GM21381 (cell line): ENCODE data around the gene HELB.

Experiments
- ATAC-seq: cut with Tn5 transposase; IDR thresholded peaks from one replicate; pipeline ENCODE4 v1.9.1; 2021; ENCODE audit warnings: mild to moderate bottlenecking, moderate library complexity; ENCODE audit not compliant: unreplicated experiment

The HELB gene

GRCh38 chr12:66359300-66359699 is 57.0 kb downstream of the HELB start:
- ATAC-seq, result no peak

DNA sequence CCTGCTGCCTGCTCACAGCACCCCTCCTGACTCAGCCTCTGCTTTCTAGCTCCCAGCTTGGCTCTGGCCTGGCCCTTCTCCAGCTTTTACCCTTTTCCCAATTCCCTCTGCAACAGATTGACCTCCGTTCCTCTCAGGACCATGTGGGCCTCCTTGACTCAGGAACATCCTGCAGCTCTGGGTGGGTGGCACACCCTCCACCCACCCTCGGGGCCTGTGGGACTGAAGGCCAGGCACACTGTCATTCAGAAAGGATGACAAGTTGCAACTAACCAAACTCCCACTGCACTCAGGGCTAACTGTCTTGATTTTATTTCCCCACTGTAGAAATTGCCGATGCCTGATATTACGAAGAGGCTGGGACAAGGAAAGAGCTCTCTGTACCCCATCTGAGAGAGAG is 59.4 kb downstream of the HELB start:
- no peak for ATAC-seq

- ATAC-seq, result no peak
These were observed 63.6 kb downstream of the HELB start for GRCh38 chr12:66365718-66366490.

DNA sequence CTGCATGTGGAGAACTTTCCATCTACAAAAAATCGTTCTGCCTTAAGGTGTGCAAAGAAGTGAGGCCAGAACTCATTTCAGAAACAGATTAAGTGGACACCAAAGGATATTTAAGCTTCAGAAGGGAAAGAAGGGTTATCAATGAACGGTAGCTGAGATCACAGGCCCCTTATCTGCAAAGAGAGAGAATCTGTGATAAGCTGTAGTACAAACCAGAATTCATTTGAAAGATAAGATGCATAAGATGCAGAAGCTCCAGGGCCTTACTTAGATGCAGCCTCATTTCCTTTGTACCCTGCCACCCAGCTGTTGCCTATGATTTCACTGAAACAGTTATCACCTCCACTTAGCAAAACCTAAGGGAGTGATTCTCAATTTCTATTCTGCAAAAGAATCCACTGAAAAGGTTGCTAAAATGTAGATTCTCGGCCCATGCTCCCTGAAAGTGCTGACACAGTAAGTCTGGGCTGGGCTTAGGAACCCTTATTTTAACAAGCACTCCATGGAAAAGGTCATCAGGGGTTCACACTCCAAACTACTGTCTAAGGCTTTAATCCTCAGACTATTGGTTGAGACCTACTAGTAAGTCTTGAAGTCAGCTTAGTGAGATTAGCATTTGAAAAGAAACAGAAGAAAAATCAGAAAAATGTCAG is 64.8 kb downstream of the HELB start:
- ATAC-seq, result no peak

DNA sequence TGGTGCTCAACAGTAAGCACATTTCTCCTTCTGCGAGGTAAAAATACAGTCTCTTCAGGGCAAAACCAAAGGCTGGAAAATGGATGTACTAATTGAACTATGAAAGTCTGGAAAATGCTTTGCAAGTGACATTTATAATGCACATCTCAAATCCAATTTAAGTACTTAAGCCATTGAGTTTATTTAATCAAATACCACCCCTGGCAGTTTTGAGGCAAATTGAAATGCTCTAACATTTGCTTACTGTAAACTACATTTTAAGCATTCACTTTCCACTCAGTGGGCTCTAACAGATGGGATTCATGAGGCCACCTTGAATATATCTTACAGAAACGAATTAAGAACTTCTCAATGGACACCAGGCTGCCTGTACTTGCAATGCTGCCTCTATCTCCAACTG is 69.7 kb downstream of the HELB start:
- no peak for ATAC-seq

DNA sequence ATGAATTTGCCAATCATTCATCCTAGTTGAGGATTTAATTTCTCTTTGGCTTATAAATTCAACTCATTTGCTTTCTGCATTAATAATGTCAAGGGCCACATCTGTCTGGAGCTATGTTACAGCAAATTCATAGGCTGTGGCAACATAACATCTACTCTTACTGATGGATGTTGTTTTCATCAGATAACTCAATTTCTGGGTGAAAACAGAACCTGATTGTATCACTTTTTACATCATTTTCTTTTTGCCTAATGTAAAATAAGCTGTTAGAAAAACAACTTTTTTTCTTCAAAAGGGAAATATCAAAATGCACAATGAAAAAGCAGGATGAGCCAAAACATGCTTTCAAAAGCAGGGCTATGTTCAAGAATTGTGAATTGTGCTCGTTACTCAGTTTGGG is 73.3 kb downstream of the HELB start:
- no peak for ATAC-seq

DNA sequence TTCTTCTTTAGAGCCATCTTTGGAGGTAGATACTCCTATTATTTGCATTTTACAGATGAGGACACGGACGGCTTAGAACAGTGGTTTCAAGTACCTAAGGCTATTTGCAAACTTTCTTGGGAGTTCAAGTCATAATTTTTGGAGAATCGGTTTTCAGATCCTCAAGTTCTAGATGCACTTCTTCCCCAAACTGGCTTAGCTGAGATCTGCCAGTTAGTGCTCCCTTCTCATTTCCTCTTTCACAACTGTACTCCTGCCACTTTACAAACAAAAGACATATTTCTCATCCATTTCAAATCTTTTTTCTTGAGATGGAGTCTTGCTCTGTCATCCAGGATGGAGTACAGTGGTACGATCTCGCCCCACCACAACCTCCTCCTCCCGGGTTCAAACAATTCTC is 77.3 kb downstream of the HELB start:
- ATAC-seq, result no peak

GRCh38 chr12:66380769-66381535 is 78.7 kb downstream of the HELB start:
- ATAC-seq, result no peak

DNA sequence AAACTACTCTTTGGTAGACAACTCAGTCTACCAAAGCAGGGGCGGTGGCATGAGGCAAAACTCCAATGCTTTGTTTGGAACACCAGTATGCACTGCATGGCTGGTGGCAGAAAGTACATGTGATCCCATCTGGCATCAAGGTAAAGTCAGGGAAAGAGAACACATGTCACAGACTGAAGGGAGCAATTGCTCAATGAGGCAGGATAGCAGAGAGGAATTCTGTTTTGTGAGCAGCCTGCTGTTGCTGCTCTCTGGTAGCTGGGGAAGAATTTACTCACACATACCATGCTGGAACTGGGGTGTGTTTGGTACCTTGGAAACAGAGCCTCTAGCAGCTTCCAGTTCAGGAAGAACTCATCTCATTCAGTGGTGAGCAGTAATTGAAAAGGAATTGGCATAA is 84.8 kb downstream of the HELB start:
- ATAC-seq, result no peak
